ENCODE data around the gene TMEM178A.
A peak's percentile ranks its signal among the peaks of the same experiment; 100 is the strongest.
"Not testable (repeated sequence)": the region's sequence is repeated elsewhere in the genome, so short reads cannot be mapped to it uniquely, and the experiment has no call there.

The TMEM178A gene

GRCh38 chr2:39665811-39666490, at the start of gene TMEM178A:
TSS of gene TMEM178A (plus strand) at chr2:39665917. CDS start at chr2:39665975, 58 bp downstream.
- peak in 2 of 14 donors; percentile 19 to 36 for DNase-seq

DNA sequence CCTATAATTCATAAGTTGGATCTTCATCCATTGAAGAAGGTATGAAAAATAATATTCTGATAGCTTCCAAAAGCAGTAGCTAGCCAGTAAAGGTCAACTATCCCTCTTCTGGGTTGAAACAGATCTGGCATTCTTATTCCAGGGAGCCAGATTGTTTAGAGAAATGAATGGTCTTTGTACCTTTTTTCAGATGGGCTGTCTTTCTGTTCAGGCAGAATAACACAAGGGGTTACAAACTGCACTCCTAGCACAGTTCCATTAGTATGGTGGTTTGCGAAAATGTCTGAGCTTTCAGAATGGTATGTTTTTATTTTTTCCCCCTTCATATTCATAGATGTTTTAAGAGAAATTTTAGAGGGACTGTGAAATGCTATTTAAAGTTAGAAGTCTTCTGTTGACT, 47.5 kb upstream of the TMEM178A start:
- no peak for DNase-seq

- no peak for DNase-seq
Observed at GRCh38 chr2:39618736-39619135, 47.0 kb upstream of the TMEM178A start.

DNA sequence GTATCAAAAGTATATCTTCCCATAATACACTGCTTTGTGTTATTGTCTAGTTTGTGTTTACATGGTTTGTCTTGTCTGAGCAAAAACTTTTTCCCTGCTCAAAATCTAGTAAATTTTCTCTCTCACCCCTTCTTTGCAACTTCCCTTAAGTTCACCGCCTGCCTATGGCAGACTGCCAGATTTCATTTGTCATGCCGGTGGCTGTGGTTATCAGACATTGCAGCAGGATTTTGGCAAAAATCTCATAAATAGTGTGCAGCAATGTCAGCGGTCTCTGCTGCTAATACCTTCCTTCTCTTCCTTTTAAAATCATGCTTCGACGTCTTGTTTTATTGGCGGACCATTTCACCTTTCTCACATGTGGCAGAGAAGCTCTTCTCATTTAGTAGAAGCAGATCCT, 45.6 kb upstream of the TMEM178A start:
- peak in 1 of 14 donors; percentile 9 for DNase-seq

GRCh38 chr2:39621596-39621995, 44.1 kb upstream of the TMEM178A start:
- no peak for DNase-seq

DNA sequence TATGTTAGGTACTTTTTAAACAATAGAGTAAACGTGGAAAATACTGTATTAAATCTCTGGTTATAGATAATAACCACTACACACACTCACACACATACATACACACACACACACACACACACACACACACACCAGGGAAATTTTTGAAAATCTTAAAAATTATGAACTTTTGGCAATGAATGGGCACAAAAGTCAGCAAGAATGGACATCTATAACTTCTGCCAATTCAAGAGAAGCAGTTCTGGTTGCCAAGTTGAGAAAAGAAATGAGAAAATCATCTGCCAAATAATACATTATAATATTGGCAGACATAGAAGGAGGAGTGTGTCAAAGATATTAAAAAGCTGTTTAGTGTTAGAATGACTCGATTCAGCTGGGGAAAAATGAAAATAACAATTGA, 42.9 kb upstream of the TMEM178A start:
- no peak for DNase-seq

- DNase-seq, result peak in 8 of 14 donors; percentile 5 to 64 (median 15)
Observed at GRCh38 chr2:39623917-39624316, 41.8 kb upstream of the TMEM178A start.

GRCh38 chr2:39625193-39625926, 40.4 kb upstream of the TMEM178A start:
- DNase-seq, result peak in 2 of 14 donors; percentile 6 to 10

- DNase-seq, result no peak
Observed at GRCh38 chr2:39625927-39626270, 39.8 kb upstream of the TMEM178A start.

GRCh38 chr2:39628346-39628745, 37.4 kb upstream of the TMEM178A start:
- not testable (repeated sequence) for DNase-seq

GRCh38 chr2:39629646-39630045, 36.1 kb upstream of the TMEM178A start:
- no peak for DNase-seq

DNA sequence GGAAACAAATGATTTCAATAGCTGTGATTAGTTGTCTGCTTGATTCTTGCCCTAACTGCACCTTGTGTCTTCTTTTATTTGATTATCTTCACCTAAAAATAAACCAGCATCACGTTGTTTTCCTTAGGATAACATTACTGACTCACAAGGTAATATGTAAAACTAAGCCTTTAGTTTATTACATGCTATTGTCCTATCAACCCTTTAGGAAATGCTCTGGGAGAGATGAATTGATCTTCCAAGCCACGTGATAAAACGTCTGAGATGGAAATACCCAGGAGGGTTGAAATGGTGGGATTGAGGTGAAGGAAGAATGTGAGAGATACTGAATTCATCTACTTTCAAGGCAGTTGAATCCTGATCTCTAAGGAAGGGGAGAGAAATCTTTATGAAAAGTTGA, 34.5 kb upstream of the TMEM178A start:
- no peak for DNase-seq

- DNase-seq, result no peak
Observed at GRCh38 chr2:39631718-39632117, 34.0 kb upstream of the TMEM178A start.

DNA sequence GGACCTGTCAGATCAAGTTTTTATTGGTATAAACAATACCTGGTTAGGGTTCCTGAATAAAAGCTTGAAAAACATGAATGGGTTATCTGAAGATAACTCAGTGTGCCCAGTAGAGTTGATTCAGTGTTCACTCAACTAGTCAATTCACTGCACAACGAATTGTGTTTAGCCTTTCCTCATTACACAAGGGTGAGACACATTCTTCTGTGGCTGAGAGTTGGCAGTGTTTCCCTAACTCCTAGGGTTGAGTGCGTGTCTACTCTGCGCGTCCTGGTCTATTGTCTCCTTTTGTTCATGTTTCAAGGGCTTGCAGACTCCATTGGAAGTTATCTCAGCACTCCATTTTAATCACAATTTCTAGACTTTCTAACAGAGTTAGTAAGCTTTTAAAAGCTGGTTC, 32.8 kb upstream of the TMEM178A start:
- no peak for DNase-seq

DNA sequence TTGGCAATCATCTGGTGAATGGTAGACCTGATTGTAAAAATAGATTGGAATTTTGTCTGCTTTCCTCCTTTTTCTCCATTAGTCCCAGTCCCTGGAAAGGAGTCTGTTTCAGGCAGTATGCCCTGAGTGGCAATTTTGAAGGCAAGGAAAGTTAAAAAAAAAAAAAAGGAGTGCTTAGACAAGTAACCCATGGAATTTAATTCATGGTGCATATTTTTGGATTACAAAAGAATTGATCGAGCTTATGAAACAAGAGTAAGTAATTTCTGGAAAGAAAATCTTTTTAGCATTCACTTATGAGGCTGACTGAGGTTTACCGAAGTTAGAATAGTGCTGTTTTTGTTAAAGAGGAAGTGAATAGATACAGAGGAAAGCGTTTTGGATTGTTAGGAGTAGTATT, 29.4 kb upstream of the TMEM178A start:
- no peak for DNase-seq

- no peak for DNase-seq
Observed at GRCh38 chr2:39638581-39638980, 27.1 kb upstream of the TMEM178A start.

GRCh38 chr2:39640107-39640506, 25.6 kb upstream of the TMEM178A start:
- peak in 10 of 14 donors; percentile 19 to 97 (median 52) for DNase-seq

- no peak for DNase-seq
Observed at GRCh38 chr2:39640681-39641080, 25.0 kb upstream of the TMEM178A start.

GRCh38 chr2:39641635-39642034, 24.1 kb upstream of the TMEM178A start:
- no peak for DNase-seq

DNA sequence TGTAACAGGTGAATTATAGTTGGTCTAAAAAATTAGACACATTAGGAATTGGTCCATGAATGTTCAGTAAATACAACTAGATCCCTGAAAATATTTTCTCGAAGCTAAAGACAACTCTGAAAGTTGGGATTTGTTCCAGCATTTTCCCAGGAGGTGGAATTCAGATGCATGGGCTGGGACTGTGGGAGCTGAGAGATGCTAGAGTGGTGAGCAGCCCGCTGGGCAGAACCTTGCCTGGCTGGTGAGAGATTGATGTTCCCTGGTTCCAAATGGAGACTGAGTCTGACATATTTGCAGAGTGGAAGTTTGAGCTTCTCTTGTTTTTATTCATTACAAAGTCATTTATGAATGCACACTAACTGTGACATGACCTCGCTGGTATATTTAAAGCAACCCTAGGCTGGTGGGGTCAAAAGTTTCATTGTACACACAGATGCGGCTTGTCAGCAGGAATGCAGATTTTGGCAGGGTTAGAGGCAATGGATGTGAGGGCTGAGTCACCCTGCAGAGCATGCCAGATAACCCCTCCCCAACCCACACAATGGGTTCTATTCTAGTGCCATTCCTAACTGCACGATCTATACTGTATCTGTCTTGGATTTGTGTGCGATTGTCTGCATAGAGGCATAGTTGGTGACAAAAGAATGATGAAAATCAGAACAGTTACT, 23.5 kb upstream of the TMEM178A start:
- peak in 8 of 14 donors; percentile 11 to 63 (median 34) for DNase-seq

DNA sequence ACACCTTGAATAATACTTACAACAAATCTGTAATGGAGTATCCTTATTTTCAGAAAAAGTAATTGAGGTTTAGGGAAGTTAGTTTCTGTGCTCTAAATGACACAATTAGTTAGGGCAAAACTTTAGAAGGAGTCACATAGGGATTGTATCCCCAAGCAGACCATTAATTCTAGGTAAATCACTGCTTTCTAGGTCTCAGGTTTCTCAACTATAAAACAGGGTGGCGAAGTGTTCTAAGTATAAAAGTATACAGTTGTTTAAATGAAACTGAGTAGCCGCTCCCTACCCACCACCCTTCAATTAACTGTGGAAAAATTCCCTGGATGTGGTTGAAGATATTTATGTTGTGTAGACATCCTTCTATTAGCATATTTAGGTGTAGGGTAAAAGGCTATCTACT, 19.9 kb upstream of the TMEM178A start:
- DNase-seq, result no peak

DNA sequence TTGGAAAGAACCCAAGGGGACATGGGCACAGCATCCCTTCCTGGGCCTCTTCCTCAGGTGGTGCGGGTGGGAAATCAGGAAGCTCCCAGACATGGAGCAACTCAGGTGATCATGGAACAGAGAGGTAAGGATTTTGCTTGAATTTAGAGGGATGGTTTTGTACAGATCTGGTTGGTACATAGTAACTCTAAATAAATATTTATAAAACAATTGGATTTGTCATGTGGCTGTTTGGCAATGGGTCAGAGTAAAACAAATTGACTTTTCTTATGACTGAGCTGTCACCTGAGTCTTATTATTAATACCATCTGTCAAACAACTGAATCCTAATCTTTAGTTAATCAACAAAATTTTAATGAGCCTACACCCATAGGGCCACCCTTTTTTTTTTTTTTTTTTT, 19.4 kb upstream of the TMEM178A start:
- DNase-seq, result no peak

DNA sequence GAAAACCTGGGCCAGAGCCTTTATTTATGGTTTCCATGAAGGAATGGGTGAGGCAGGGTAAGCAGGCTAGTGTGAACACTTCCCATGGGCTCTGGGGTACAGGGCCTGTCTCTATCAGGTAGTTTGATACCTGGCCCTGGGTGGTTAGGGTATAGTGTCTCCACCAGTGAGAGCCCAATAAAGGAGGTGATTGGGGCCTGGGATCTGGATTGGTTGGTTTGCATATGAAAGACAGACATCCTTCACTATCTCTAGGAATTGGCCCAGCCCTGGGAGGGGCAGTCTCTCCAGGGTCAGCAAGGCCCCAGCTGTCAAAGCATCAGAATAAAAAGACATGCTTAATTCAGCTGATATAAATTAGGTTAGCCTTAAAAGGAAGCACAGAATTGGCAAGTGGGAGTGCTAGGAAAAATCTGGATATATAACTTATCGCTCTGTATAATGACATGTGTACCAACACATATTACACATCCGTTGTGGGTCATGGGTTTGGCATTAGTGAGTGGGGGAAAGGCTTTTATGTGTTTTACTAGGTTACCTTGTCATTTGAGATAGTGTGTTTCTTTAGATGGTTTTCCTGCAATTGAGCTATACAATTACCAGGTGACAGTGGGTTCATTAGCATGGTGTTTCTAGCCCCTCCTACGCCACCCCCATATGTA, 18.5 kb upstream of the TMEM178A start:
- no peak for DNase-seq
